HEK293 (cell line): Measurements from ENCODE around the gene MESD.

Experiments
- ATF2 ChIP-seq: fragments of 450-650 bp; formaldehyde crosslinking; IDR thresholded peaks from 2 replicates; pipeline ENCODE4 v1.5.1; 2016; ENCODE audit warnings: missing biosample characterization, missing genetic modification characterization, low read depth
- CTCF ChIP-seq: fragments of 450-650 bp; formaldehyde crosslinking; IDR thresholded peaks from 2 replicates; pipeline ENCODE4 v1.5.1; 2016; ENCODE audit warnings: missing biosample characterization, missing genetic modification characterization
- IKZF3 ChIP-seq: fragments of 450-650 bp; IDR thresholded peaks from 2 replicates; pipeline ENCODE4 v1.5.0; 2018; ENCODE audit warnings: missing biosample characterization, mild to moderate bottlenecking, missing genetic modification characterization, moderate library complexity
- TRIM28 ChIP-seq: IDR thresholded peaks from 2 replicates; pipeline ENCODE4 v1.6.1; 2011; ENCODE audit warnings: low read length, control low read depth, borderline replicate concordance
- WT1 ChIP-seq: fragments of 450-650 bp; formaldehyde crosslinking; IDR thresholded peaks from 2 replicates; pipeline ENCODE4 v1.5.1; 2016; ENCODE audit warnings: missing biosample characterization, missing genetic modification characterization
- ZNF211 ChIP-seq: fragments of 450-650 bp; formaldehyde crosslinking; IDR thresholded peaks from 2 replicates; pipeline ENCODE4 v1.5.1; 2016; ENCODE audit warnings: low read depth, missing biosample characterization, missing genetic modification characterization
- ZNF24 ChIP-seq: fragments of 450-650 bp; formaldehyde crosslinking; IDR thresholded peaks from 2 replicates; pipeline ENCODE4 v1.5.1; 2016; ENCODE audit warnings: missing biosample characterization, missing genetic modification characterization
- ZNF629 ChIP-seq: fragments of 450-650 bp; formaldehyde crosslinking; IDR thresholded peaks from 2 replicates; pipeline ENCODE4 v1.5.1; 2017; ENCODE audit warnings: missing biosample characterization, missing genetic modification characterization
- ZNF658 ChIP-seq: fragments of 450-650 bp; formaldehyde crosslinking; IDR thresholded peaks from 2 replicates; pipeline ENCODE4; 2016; ENCODE audit warnings: missing biosample characterization, missing genetic modification characterization
- ZNF704 ChIP-seq: fragments of 450-650 bp; formaldehyde crosslinking; IDR thresholded peaks from 2 replicates; pipeline ENCODE4 v1.5.1; 2016; ENCODE audit warnings: missing biosample characterization, missing genetic modification characterization

- no peak for TF ChIP-seq IKZF3
- no peak for TF ChIP-seq ZNF704 (tag by site-specific recombination)
- TF ChIP-seq CTCF (tag by site-specific recombination) = no peak
- TF ChIP-seq ATF2 (tag by site-specific recombination) = no peak
- no peak for TF ChIP-seq WT1
- TF ChIP-seq ZNF24 (tag by site-specific recombination) = no peak
- TF ChIP-seq ZNF629 (tag by site-specific recombination) = no peak
- no peak for TF ChIP-seq TRIM28
- TF ChIP-seq ZNF658 (tag by site-specific recombination) = no peak
- TF ChIP-seq ZNF211 (tag by site-specific recombination) = no peak
Observed at GRCh38 chr15:80920271-80920699, 69.3 kb downstream of the MESD start.
